HCT116 (cell line): ENCODE measurements around the gene RNF212B. TPM values are rescaled to one million over a fixed set of nuclear protein-coding genes. Genes with fewer than 3 reads are reported as not detected.

ENCODE experiments used
- ATAC-seq: fragments of 200-7000 bp; cut with Tn5 transposase; 2 replicates; pipeline ENCODE4 v1.9.1; 2020; ENCODE audit warnings: mild to moderate bottlenecking, moderate library complexity
- BruUV-seq: library from RNA; stranded (reverse); fragments of 400-500 nt; replicated peaks from 2 replicates; lab custom pipeline; 2021; lab: Mats Ljungman, UMichigan
- CTCF ChIA-PET: fragments of 300-600 bp; sonication (Branson Sonifier 250); formaldehyde crosslinking; loops from one replicate; lab custom pipeline; 2021; ENCODE audit warnings: antibody characterized with exemption; lab: Charles Lee
- POLR2A ChIA-PET: fragments of 300-600, 350-600 bp; sonication (Branson Sonifier 250); formaldehyde crosslinking; loops from one replicate; lab custom pipeline; 2021; ENCODE audit warnings: antibody characterized with exemption; lab: Charles Lee
- RAD21 ChIA-PET, 2 experiments: fragments of 300-600 bp; sonication (Branson Sonifier 250); formaldehyde crosslinking; loops; one replicate each; lab custom pipeline; 2023; ENCODE audit warnings: low total read pairs in 2 of 2; ENCODE audit not compliant: uncharacterized antibody in 2 of 2, unreplicated experiment in 2 of 2, low non-redundant PET in 1 of 2; lab: Charles Lee
- DNase-seq: peaks from one replicate; pipeline ENCODE4 v3.0.0-alpha.2; 2010; ENCODE audit warnings: low read depth, low spot score
- H2AFZ ChIP-seq: fragments of 200-600 bp; shearing (Covaris generic), sonication (generic); 2 replicates; pipeline ENCODE4 v1.6.1; 2017; ENCODE audit warnings: low read depth, mixed run types, mixed read lengths, antibody characterized with exemption, low read length; ENCODE audit not compliant: poor library complexity, severe bottlenecking
- H3K27ac ChIP-seq: 2 replicates; pipeline ENCODE4 v1.5.1; 2012; ENCODE audit warnings: low read depth, low read length
- H3K27me3 ChIP-seq: fragments of 200-600 bp; sonication (generic); 2 replicates; pipeline ENCODE4 v1.6.1; 2016; ENCODE audit warnings: mixed run types, low read length, mixed read lengths; ENCODE audit not compliant: insufficient read depth
- H3K36me3 ChIP-seq, 2 experiments: fragments of 200-500 bp in 1 of 2; fragments of 200-600 bp in 1 of 2; sonication (Bioruptor generic) in 1 of 2; sonication (generic) in 1 of 2; 2 replicates each; pipeline versions ENCODE4 v1.5.1 to v1.6.1; 2014 to 2016; ENCODE audit warnings: low read length in 2 of 2, inconsistent platforms in 1 of 2, mixed read lengths in 1 of 2, mixed run types in 1 of 2; ENCODE audit not compliant: insufficient read depth in 2 of 2, control insufficient read depth in 1 of 2
- H3K4me1 ChIP-seq, 2 experiments: fragments of 200-600 bp in 1 of 2; sonication (generic) in 1 of 2; 2 replicates each; pipeline versions ENCODE4 v1.5.1 to v1.6.1; 2012 to 2017; ENCODE audit warnings: low read length in 2 of 2, inconsistent platforms in 1 of 2, mild to moderate bottlenecking in 1 of 2, mixed read lengths in 1 of 2, mixed run types in 1 of 2, moderate library complexity in 1 of 2; ENCODE audit not compliant: insufficient read depth in 2 of 2, control insufficient read depth in 1 of 2
- H3K4me2 ChIP-seq: fragments of 200-600 bp; sonication (generic); 2 replicates; pipeline ENCODE4 v1.6.1; 2017; ENCODE audit warnings: mixed run types, low read length, mixed read lengths
- H3K4me3 ChIP-seq, 2 experiments: fragments of 200-600 bp in 1 of 2; sonication (generic) in 1 of 2; replicated peaks in 1 of 2; 2 replicates each; pipeline ENCODE4 v1.5.1; 2011 to 2016; ENCODE audit warnings: low read length in 2 of 2, control low read depth in 1 of 2, low read depth in 1 of 2, mild to moderate bottlenecking in 1 of 2, mixed read lengths in 1 of 2, mixed run types in 1 of 2
- H3K79me2 ChIP-seq: fragments of 200-600 bp; sonication (generic); 2 replicates; pipeline ENCODE4 v1.6.1; 2017; ENCODE audit warnings: mild to moderate bottlenecking, mixed run types, low read length, moderate library complexity, mixed read lengths; ENCODE audit not compliant: insufficient read depth
- H3K9ac ChIP-seq: fragments of 200-600 bp; sonication (generic); 2 replicates; pipeline ENCODE4 v1.6.1; 2016; ENCODE audit warnings: low read length, mixed read lengths
- H3K9me2 ChIP-seq: fragments of 200-600 bp; sonication (generic), shearing (Covaris generic); 2 replicates; pipeline ENCODE4 v1.6.1; 2017; ENCODE audit warnings: mixed run types, mild to moderate bottlenecking, moderate library complexity; ENCODE audit not compliant: insufficient read depth
- H3K9me3 ChIP-seq, 2 experiments: fragments of 200-500 bp in 1 of 2; fragments of 200-600 bp in 1 of 2; sonication (Bioruptor generic) in 1 of 2; sonication (generic) in 1 of 2; 2 replicates each; pipeline ENCODE4 v1.6.1; 2014 to 2017; ENCODE audit warnings: low read length in 2 of 2, mixed read lengths in 2 of 2, inconsistent platforms in 1 of 2, low read depth in 1 of 2, mild to moderate bottlenecking in 1 of 2, mixed run types in 1 of 2, moderate library complexity in 1 of 2; ENCODE audit not compliant: control insufficient read depth in 1 of 2, insufficient read depth in 1 of 2
- H4K20me1 ChIP-seq: fragments of 200-600 bp; sonication (generic), shearing (Covaris generic); 2 replicates; pipeline ENCODE4 v1.6.1; 2017; ENCODE audit warnings: mixed run types, mild to moderate bottlenecking, moderate library complexity; ENCODE audit not compliant: insufficient read depth
- CBX3 ChIP-seq: IDR thresholded peaks from 2 replicates; pipeline ENCODE4 v1.6.1; 2012; ENCODE audit warnings: low read depth
- CEBPB ChIP-seq: IDR thresholded peaks from 2 replicates; pipeline ENCODE4 v1.6.1; 2012; ENCODE audit warnings: low read depth
- ELF1 ChIP-seq: IDR thresholded peaks from 2 replicates; pipeline ENCODE4 v1.6.1; 2012; ENCODE audit warnings: low read depth, borderline replicate concordance
- EZH2phosphoT487 ChIP-seq: fragments of 200-600 bp; IDR thresholded peaks from 2 replicates; pipeline ENCODE4 v1.6.1; 2018; ENCODE audit warnings: antibody characterized with exemption, borderline replicate concordance
- FOSL1 ChIP-seq: IDR thresholded peaks from 2 replicates; pipeline ENCODE4 v1.6.1; 2012; ENCODE audit warnings: low read depth
- POLR2A ChIP-seq: IDR thresholded peaks from 2 replicates; pipeline ENCODE4 v1.7.0; 2011; ENCODE audit warnings: borderline replicate concordance; ENCODE audit not compliant: insufficient read depth, insufficient read length; ENCODE audit errors: extremely low read depth
- POLR2AphosphoS5 ChIP-seq: IDR thresholded peaks from 2 replicates; pipeline ENCODE4 v1.6.1; 2011; ENCODE audit warnings: mild to moderate bottlenecking, low read depth, low read length, moderate library complexity
- RAD21 ChIP-seq: IDR thresholded peaks from 2 replicates; pipeline ENCODE4 v1.6.1; 2012; ENCODE audit warnings: low read depth, mild to moderate bottlenecking
- SIN3A ChIP-seq: IDR thresholded peaks from 2 replicates; pipeline ENCODE4 v1.6.1; 2012; ENCODE audit warnings: low read depth
- SP1 ChIP-seq: IDR thresholded peaks from 2 replicates; pipeline ENCODE4 v1.6.1; 2012; ENCODE audit warnings: low read depth
- TCF7L2 ChIP-seq: IDR thresholded peaks from 2 replicates; pipeline ENCODE4 v1.7.0; 2011; ENCODE audit warnings: borderline replicate concordance, inconsistent platforms; ENCODE audit not compliant: insufficient read depth, insufficient read length; ENCODE audit errors: extremely low read depth
- ZFX ChIP-seq: fragments of 450-650 bp; IDR thresholded peaks from 2 replicates; pipeline ENCODE4 v1.6.1; 2017
- ZNF274 ChIP-seq: fragments of 200-500 bp; sonication (Bioruptor generic); IDR thresholded peaks from 2 replicates; pipeline ENCODE4 v1.6.1; 2014; ENCODE audit warnings: mild to moderate bottlenecking, low read depth, low read length, inconsistent platforms
- intact Hi-C: fragments of 100-400 bp; cut with micrococcal nuclease; formaldehyde crosslinking; loops from 2 replicates; pipeline ENCODE4 v1.10.0; 2022
- total RNA-seq: library from RNA; stranded (reverse); gene quantifications from one replicate; pipeline ENCODE4 v1.2.1, GENCODE V29; 2021; ENCODE audit not compliant: unreplicated experiment
- TF ChIP-seq, protein P1 (sequence below): IDR thresholded peaks from 2 replicates; pipeline ENCODE4 v1.6.1; 2011; ENCODE audit warnings: mild to moderate bottlenecking, low read length, moderate library complexity; ENCODE audit not compliant: insufficient replicate concordance; ENCODE audit errors: extremely low read depth

The RNF212B gene
- total RNA-seq, 1 experiment from 2014 or later = not detected

DNA sequence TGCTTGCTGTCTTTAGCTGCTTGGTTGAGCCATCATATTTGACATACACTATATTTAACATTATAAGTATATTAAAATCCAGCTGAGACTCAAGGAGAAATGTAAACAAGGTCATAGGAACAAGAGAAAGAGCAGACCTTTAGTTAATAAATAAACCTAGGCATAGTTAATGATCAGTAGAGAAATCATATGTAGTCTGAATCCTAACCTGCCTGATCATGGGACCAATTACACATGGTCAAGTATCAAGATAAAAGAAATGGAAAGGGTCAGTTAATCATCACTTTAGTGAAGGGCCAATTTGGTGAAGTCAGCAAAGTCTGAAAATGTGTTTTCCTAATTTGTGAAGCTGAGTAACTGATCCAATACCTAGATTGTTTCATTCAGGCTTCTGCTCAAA lies 7.5 kb downstream of the RNF212B start:
- intact Hi-C loops = no loop called here
- no peak overlapping the region for H3K4me2 ChIP-seq

More for the DNA sequence above, 7.5 kb downstream of the RNF212B start:
- Histone ChIP-seq H3K9ac (no peak overlapping the region), H3K9me2 (no peaks in the 10 kb centered on the region), H4K20me1 (no peaks in the 10 kb centered on the region), H3K27ac (no peak overlapping the region)
- DNase-seq = no peak
- BruUV-seq = no TSS peak
- no peak for TF ChIP-seq POLR2AphosphoS5
- TF ChIP-seq, protein P1, sequence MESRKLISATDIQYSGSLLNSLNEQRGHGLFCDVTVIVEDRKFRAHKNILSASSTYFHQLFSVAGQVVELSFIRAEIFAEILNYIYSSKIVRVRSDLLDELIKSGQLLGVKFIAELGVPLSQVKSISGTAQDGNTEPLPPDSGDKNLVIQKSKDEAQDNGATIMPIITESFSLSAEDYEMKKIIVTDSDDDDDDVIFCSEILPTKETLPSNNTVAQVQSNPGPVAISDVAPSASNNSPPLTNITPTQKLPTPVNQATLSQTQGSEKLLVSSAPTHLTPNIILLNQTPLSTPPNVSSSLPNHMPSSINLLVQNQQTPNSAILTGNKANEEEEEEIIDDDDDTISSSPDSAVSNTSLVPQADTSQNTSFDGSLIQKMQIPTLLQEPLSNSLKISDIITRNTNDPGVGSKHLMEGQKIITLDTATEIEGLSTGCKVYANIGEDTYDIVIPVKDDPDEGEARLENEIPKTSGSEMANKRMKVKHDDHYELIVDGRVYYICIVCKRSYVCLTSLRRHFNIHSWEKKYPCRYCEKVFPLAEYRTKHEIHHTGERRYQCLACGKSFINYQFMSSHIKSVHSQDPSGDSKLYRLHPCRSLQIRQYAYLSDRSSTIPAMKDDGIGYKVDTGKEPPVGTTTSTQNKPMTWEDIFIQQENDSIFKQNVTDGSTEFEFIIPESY = no peak
- no peak for TF ChIP-seq EZH2phosphoT487
- no peak for TF ChIP-seq ZNF274
- no peak for TF ChIP-seq TCF7L2
- TF ChIP-seq SIN3A = no peak
- TF ChIP-seq SP1 = no peak
- no peak for TF ChIP-seq POLR2A
- no peak for TF ChIP-seq ELF1
- TF ChIP-seq CBX3 = no peak
- no peak for TF ChIP-seq FOSL1
- TF ChIP-seq CEBPB = no peak
- no peak for TF ChIP-seq ZFX
- no peak for TF ChIP-seq RAD21
- TF ChIP-seq, all 23 proteins: peak for 0
- RAD21 ChIA-PET = no interaction called here
- POLR2A ChIA-PET = no interaction called here
- no peaks in the 10 kb centered on the region for H3K4me1 ChIP-seq
- H2AFZ ChIP-seq = no peak overlapping the region
- H3K4me3 ChIP-seq = no peak overlapping the region
- no peaks in the 10 kb centered on the region for H3K36me3 ChIP-seq
- CTCF ChIA-PET = interaction anchor here (1.1 kb wide), 1 partner anchor 125 kb away, joined by 3 read pairs; no protein-coding TSS in a partner anchor
- H3K27me3 ChIP-seq = no peaks in the 10 kb centered on the region
- H3K79me2 ChIP-seq = no peaks in the 10 kb centered on the region
- no peak for ATAC-seq
- no peaks in the 10 kb centered on the region for H3K9me3 ChIP-seq
